Activated CD4-positive, alpha-beta T cell treated with anti-CD3 and anti-CD28 coated beads, Interleukin-2, amount 50 U/mL, for 4 hours (primary cell): ENCODE results near the gene DNAH6.

ENCODE experiments used
- DNase-seq, 2 experiments: peaks; one replicate each; pipeline ENCODE4 v3.0.0-alpha.2; 2020

The DNAH6 gene

DNA sequence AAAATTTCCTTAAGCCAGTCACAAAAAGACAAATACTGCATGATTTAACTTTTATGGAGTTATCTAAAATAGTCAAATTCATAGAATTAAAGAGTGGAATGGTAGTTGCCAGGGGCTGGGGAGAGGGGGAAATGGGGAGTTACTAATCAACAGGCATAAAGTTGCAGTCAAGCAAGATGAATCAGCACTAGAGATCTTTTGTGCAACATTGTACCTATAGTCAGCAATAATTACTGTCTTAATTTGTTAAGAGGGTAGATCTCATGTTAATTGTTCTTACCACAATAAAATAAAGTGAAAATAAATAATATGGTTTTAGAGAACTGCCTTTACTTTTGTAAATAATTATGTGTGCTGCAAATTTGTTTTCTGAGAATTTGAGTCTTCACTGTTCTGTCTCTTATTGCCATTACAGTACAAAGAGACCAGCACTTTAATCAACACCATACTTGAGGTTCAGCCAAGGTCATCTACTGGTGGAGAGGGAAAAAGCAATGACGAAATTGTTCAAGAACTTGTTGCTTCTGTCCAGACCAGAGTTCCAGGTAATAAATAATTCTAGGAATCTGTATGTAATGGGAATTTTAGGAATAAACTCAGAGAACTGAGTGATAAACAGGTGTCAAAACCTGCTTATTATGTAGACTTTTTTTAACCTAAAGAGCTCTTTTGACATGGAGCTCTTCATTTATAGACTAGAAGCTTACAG lies 289.1 kb downstream of the DNAH6 start:
- no peak for DNase-seq

DNA sequence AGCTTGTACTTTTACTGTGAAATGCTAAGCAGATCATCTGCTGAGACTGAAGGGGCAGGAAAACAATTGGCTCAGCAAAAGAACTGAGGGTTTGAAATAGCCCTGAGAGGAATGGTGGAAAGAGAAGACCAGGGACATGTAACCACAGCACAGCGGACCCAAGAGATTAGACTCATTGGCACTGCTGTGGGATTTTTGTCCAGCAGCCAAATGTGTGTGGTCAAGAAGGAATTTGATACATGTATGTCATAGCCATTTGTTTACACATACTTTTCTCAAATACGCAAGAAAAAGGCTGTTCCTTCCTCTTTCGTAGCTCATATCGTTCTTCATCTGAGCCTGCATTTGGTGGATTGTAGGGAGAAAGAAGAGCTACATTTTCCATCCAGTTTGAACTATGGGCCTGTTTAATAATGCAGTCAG lies 290.8 kb downstream of the DNAH6 start:
- DNase-seq = no peak

DNA sequence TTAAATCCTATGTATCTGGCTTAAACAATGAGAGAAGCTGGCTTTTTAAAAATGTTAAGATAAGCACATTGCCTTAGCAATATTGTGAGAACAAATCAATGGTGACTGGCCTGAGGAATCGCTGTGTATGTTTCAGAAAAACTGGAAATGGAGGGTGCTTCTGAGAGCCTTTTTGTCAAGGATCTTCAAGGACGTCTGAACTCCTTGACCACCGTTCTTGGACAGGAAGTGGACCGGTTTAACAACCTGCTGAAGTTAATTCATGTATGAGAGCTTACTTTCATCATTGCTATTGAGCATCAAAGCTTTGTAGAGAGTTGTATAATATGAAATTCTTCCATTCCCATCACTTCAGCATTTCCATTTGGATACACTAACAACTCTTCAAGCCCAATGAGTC lies 292.0 kb downstream of the DNAH6 start:
- DNase-seq = no peak

DNA sequence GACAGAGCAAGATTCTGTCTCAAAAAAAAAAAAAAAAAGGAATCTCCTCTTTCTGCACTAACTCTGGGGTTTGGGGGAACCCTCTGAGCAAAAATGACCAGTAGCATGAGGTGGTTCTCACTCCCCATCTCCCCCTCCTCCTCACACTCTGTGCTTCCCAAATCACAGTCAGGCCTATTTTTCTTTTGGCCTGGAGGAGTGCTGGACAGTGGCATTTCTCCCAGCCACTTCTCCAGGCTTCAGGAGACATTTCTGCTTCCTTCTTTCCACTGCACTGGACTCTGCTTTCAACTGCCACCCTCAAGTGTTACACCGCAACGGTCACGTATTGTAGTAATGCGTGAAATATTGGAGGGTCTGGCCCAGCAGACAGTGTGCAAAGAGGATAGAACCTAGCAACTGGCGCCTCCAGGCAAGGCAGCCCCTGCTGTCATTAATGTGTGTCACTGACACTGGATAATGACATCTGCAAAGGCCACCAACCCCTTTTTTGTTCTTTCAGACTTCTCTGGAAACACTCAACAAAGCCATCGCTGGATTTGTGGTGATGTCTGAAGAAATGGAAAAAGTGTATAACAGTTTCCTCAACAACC lies 295.6 kb downstream of the DNAH6 start:
- no peak for DNase-seq

DNA sequence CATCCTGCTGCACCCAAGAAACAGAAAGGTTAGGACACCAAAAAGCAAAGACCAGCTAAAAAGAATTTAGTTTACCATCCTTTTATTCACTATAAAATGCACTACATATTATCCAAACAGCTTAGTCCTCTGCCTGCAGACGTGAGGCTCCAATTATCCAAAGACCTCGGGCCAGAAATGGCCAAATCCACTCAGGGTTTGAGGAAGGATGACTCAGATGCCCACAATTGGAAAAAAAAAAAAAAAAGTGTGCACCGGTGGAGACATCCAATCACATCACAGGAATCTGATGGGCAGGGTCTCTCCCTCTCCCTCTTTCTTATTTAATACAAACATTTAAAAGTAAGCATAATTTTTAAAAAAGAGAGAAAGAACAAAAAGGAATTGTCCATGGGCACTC lies 298.8 kb downstream of the DNAH6 start:
- DNase-seq = no peak

DNA sequence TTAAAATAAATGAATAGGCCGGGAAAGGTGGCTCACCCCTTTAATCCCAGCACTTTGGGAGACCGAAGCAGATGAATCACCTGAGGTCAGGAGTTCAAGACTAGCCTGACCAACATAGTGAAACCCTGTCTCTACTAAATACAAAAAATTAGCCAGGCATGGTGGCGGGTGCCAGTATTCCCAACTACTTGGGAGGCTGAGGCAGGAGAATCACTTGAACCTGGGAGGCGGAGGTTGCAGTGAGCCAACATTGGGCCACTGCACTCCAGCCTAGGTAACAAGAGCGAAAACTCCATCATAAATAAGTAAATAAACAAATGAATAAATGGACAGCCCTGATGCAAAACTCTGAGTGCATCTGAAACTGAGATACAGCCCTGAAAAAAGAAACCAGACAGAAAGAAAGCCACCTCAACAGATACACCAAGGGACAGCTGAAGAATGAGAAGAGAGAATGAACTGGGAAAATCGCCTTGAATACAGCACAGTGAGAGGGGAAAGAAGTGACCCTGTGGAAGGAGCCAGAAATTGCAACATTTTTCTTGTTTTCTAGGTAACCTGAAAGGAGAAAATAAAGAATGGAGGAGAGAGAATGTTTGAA lies 300.2 kb downstream of the DNAH6 start:
- DNase-seq = no peak

DNA sequence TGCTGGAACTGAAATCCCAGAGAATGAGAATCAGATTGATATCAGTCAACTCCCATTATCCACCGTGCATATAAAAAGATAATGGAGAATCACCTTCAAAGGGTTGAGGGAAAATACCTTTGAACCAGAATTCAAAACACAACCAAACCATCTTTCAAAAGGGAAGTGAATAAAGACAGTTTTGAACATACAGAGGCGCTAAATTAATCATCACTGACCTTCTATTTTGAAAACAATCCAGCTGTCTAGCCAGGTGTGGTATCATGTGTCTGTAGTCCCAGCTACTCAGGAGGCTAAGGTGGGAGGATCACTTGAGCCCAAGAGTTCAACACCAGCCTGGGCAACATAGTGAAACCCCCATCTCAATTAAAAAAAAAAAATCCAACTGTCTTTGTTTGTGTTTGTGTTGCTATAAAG lies 300.9 kb downstream of the DNAH6 start:
- DNase-seq = no peak

DNA sequence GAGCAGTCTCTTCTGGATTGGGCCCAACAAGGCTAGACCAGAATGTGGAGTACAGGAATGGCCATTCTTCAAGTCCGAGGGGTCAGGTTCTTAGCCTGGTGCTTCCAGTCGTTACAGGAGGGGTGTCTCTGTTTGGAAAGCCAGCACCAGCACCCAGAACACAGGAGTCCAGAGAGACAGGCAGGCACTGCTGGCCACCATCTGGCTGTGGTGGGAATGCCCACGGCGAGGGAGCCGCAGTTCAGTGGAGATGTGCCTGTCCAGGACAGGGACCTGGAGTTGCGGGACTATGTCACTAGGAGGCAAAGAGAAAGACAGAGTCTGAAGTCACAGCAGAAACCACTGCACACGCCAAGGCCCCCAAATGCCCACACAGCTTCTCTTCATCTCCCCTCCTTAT lies 305.5 kb downstream of the DNAH6 start:
- DNase-seq = no peak

DNA sequence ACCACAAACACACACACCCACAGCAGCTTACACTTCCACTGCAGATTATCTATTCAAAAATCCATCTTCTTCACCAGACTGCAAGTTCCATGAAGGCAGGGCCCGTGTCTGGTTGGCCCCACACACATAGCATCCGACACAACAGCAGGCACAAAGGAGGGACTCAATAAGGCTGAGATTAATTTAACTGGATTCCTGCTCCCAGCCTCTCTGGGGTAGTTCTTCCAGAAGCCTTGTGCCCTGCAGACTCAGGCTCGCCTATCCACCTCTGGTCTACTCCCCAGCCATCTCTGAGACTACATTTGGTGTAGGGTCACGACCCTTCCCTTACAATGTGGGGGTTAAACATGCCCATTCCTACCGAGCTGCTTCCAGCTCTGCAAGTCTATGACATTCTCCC lies 306.9 kb downstream of the DNAH6 start:
- DNase-seq = no peak

DNA sequence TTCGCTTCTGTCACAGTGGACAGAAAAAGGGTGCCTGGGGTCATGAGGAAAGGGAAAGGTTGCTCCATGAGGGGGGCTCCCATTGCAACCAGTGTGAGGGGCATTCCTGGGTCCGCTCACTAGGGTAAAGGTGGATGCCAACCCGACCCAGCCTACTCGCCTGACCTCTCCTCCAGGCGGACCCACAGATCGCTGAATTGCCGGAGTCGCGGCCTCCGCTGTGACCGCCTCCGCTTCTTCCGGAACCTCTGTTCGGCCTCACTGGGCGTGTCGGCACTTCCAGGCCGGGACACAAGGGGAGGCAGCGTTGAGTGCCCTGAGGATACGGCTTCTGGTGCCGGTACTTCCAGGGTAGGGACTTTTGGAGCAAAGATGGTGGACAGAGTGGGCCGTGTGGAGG lies 307.5 kb downstream of the DNAH6 start:
- no peak for DNase-seq

DNA sequence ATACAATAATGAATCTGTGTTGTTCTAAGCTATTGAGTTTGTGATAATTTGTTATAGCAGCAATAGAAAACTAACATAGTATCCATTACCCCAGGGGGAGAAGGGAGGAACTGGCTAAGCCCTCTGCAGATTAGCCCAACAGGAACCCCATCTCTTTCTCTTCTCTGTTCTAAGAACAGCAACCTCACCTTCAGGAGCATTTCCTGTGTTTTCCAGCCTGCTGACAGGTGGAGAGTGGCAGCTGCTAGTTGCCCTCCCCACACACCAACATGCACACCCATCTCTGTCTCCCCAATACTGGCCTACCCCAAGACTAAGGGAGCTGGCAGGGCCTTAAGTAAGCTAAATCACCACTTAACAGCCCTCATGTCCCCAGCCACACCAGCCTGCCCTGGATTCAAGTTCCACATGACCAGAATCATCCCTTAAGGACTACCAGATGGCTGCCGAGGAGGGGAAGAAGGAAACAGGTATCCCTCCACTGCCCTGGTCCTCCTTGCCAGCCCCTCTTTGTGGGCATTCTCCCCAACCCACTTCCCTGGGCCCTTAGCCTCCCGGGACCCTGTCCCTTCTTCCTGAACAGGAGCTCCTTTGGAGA lies 311.8 kb downstream of the DNAH6 start:
- DNase-seq = no peak

DNA sequence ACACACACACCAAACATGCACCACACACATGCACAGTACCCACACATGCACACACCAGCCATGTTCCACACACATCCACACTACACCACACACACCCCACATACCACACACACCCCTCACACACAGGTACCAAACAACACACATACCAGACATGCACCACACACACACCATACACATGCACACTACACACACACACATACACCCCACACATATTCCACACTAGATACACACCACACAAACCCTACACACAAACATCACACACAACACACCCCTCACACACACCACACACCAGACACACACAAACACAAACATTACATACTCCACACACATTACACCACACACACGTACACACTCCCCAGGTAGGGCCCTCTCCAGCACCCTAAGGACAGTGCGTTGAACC lies 313.4 kb downstream of the DNAH6 start:
- DNase-seq = no peak

DNA sequence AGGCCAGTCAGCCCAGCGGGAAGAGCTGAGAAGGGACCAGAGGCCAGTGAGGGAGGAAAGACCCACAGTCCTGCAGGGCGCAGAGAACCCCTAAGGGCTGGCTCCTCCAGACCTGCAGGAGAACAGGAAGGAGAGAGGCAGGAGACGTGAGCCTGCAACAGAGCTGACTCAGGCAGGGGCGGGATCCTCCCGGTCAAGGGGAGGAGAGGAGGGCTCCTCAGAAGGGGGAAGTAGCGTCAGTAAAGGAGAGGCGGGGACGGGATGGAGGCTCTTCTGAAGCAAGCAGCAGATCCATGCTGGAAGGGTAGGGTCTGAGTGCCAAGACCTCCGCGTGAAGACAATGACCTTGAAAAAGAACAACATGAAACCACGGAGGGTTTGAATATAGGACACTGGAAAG lies 313.8 kb downstream of the DNAH6 start:
- DNase-seq = no peak

DNA sequence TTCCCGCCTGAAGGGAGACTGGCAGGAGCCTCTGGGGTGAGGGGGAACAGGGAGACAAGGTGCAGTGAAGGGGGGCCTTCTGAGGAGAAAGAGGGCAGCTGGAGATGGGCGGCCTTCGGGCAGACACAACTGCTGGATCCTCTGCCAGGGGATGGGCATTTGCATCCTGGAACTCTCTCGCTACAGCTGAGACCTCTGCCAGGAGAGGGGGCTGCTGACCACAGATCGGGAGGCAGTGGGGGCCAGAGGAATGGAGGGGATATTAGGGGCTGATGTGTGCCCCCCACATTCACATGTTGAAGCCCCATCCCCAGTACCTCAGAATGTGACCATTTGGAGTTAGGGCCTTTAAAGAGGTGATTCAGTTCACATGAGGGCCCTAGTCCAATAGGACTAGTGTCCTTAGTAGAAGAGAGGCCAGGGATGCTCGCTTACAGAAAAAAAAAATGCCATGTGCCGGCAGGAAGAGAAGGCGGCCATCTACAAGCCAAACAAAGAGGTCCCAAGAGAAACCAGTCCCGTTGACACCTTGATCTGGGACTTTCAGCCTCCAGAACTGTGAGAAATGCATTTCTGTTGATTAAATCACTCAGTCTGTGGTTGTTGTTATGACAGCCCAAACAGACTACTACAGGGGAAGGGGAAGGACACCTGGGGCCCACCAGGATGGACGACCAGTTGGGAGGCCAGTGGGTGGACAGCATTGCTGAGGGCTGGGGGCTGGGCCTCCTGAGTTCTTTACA lies 314.6 kb downstream of the DNAH6 start:
- no peak for DNase-seq

DNA sequence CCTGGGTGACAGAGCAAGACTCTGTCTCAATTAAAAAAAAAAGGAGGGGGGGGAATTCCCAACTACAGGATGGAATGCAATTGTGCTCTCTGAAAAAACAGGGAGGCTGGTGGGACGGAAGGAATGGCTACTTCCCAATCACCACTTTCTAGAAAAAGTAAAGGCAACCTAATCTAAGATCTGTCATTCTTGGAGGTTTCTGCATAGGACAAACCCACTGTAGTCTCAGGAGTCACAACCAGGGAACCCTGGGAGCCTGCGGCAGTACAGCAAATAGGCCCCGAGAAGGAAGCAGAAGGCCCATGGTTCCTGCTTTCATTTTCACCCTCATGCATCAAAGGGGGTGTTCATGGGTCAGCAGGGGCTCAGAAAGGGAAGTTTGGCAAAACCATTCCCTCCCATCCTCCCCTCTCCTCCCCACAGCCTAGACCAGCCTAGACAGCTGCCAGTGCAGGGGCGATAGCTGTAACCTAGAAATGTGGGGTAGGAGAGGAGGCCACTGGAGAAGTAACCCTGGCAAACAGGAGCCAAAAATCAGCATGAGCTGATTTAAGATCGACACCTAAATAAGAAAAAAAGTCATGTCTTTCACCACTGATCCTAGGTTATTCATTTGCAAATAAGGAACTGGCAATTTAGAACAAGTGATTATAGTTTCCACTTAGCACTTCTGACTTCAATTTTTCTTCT lies 316.6 kb downstream of the DNAH6 start:
- no peak for DNase-seq

DNA sequence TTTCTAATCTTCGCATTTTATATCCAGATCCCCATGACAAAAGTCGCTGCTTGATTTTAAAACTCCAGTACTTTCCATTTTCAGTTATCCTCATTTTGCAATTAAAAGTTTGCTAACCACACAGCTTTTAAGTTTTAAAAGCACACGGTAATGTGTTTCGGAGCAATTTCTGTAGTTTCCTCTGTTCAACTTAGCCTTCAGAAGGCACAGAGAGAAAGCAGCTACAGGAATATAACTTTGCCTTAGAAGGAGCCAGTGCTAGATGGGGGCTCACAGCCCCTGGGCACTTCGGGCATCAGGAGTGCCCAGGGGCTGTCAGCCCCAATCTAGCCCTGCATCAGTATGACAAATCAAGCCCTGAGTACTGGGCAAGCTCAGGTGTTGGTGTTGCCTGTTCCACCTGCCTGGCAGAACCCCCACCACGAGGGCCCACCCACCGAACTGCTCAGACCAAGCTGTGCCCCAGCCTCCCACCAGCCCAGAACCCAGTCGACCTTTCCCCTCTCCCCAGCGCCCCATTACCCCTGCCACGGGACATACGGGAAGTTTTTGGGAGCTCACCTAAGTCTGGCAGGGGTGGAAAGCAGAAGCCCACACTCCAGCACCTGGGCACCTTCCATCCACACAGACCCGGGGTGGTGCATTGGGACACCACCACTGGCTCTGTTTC lies 317.3 kb downstream of the DNAH6 start:
- no peak for DNase-seq

DNA sequence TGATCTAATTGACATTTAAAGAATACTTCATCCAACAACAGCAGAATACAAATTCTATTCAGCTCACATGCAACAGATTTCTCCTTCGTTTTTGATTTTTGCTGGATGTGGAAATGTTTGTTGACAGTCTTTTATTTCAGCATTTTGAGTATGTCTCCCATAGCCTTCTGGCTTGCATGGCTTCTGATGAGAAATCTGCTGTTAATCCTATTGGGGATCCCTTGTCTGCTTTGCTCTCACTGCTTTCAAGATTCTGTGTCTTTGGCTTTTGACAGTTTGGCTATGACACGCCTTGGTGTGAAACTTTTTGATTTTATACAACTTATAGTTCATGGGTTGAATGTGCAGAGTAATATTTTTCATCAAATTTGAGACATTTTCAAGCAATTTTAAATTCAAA lies 319.9 kb downstream of the DNAH6 start:
- DNase-seq = no peak

DNA sequence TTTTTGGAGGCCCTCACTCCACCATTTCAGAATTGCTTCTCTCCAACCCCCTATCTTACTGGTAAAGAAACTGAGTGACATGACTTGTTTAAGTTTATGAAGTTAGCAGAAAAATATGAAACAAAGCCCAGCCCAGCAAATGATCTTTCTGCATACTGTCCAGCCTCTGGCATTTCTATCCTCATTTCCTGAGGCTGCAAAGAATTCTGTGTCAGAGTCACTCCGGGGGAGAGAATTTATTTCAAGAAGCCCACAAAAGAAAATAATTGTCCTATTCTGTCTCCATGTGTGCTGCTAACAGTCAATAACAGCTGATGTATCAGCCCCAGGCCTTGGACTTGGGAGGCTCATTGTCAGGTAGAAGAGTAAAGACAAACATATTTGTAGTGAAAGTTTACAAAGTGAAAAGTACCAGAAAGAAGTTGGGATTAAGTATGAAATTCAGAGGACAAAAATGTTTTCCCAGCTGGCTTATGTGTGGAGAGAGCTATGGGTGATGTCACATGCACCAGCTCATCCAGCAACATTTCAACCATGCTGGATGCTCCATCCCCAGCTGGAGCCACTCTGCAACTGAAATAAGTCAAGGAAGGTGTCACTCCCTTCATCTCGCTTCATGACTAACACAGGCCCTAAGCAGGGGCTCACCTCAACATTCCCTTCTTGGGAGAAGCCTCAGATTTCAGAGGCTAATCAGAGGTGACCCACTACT lies 322.3 kb downstream of the DNAH6 start:
- no peak for DNase-seq

DNA sequence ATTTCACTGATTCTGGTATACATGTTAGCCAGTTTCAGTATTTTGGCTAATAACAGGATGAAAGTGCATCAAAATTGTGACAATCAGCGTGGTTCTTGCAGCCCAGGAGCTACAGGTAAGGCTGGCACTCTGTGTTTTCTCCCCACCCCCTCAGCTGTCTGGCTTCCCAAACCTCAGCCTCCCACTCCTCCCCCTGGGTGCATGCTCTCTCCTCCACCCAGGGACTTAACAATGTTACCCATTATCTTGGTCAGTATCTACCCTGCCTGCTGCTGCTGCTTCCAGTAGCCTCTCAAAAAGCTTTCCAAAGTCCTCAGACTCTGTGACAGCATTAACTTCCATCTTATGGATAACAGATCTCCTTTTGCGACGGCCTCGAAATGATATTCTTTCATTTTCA lies 323.6 kb downstream of the DNAH6 start:
- DNase-seq = peak in 1 of 2 experiments; percentile 29

DNA sequence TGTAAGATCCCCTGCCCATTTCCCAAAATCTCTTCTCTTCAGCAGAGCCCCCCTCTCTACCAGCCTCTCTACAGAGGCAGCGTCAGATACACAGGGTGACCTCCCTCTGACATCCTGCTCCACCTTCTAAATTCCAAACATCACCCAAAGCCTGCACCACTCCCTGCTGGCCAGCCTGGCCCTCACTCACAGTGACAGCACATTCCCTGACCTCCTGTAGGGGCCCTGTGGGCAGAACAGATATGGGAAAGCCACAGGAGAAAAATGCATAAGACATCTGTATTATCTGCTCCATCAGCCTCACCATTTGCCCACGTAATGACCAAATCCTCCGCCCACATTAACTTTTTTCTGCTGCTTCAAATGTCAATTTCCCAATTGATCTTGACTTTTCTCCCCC lies 324.0 kb downstream of the DNAH6 start:
- no peak for DNase-seq

DNA sequence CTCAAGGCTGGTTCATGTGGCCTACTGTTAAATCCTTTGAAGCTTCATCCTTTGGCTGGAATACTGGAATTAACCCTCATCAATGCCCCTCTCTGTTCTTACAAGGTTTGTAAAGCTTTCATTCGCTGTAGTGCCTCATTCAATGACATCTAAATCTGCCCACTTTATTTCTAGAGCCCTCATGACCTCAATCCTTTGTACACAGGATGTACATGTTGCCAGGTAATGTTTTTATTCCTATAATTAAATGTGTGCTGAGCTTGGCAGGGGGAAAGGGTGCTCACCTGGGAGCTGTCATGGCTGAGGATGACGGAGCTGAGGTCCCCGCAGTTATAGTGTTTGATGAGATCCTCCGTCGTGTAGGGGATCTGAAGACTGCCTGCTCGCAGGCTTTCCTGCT lies 325.3 kb downstream of the DNAH6 start:
- DNase-seq = no peak

DNA sequence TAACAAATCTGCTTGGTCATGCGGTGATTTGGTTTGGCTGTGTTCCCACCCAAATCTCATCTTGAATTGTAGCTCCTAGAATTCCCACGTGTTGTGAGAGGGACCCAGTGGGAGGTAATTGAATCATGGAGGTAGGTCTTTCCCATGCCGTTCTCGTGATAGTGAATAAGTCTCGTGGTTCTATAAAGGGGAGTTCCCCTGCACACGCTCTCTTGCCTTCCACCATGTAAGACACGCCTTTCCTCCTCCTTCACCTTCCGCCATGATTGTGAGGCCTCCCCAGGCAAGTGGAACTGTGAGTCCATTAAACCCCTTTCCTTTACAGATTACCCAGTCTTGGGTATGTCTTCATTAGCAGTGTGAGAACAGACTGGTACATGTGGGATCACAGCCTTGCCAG lies 327.8 kb downstream of the DNAH6 start:
- no peak for DNase-seq
